Stimulated activated CD8-positive, alpha-beta memory T cell treated with anti-CD3 and anti-CD28 coated beads, Interleukin-7, amount 100 ng/mL, for 24 hours (primary cell): Measurements from ENCODE around the gene TMEM220.

Experiments
- DNase-seq: peaks from one replicate; pipeline ENCODE4 v3.0.0-alpha.2; 2020; ENCODE audit warnings: low read depth

The TMEM220 gene

DNA sequence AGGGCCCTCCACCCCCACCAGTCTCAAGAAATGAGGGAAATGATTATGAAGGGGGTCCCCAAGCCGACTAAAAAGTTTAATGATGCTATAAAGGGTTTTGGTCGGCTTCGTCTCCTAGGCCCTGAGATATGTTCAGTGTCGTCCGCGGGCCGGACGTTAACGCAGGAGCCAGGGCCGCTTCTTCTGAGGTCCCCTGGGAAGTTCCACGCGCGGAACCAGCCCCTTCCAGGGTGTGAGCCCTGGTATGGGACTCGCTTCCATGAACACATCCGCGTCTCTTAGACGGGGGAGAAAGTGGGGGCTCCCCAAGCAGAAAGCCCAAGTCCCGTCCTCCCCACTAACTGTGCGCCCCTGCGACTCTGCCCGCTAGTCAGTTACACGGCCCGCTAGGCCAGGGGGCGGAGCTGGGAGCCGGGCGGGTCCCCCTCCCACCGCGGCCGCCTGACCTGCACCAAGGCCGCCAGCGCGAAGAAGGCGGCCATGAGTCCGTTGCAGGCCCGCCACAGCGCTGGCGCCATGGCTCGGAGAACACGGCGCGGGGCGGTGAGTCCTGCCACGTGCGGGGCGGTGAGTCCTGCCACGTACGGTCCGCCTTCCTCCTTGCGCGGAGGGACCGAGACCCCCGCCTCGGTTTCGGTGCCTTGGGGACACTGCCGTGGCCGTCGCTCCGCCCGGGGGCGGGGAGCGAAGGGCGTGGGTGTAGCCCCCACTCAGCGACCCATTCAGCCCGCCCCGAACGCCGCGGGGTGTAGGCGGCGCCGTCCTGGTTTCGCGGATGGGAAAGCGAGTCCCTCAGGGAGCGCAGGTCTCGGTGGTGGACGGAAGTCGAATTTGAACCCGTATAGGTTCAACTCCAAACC lies at the start of gene TMEM220:
Gene TMEM220 (minus strand): TSS at position 690 of the 860 bp plus-strand sequence. CDS start 172 bp downstream, at position 518.
- no peak for DNase-seq

DNA sequence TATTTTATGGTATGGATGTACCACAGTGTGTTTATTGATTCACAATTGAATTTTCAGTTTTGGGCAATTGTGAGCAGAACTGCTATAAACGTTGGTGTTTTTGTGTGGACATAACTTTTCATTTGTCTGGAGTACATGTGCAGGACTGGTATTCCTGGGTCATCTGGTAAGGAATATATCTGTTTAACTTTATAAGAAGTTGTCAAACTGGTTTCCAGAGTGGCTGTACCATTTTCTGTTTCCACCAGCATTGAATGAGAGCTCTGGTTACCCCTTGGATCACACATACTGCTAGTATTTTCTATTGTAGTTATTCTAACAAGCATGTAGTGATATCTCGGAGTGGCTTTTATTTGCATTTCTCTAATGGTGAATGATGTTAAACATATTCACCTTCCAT lies 49.8 kb upstream of the TMEM220 start:
- no peak for DNase-seq

DNA sequence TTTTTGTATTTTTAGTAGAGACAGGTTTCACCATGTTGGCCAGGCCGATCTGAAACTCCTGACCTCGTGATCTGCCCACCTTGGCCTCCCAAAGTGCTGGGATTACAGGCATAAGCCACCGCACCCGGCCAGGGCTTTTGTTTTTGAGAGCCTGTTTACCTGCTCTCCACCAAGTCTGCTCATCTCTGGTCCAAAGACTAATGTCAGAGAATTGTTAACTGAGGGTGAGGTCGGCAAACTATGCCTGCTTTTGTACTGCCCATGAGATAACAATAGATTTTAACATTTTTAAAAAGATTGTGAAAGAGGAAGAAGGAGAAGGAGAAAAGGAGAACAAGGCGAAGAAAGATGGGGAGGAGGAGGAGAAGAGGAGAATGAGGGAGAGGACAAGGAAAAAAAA lies 48.1 kb upstream of the TMEM220 start:
- no peak for DNase-seq

- no peak for DNase-seq
Measured at GRCh38 chr17:10777131-10777807, 47.4 kb upstream of the TMEM220 start.

DNA sequence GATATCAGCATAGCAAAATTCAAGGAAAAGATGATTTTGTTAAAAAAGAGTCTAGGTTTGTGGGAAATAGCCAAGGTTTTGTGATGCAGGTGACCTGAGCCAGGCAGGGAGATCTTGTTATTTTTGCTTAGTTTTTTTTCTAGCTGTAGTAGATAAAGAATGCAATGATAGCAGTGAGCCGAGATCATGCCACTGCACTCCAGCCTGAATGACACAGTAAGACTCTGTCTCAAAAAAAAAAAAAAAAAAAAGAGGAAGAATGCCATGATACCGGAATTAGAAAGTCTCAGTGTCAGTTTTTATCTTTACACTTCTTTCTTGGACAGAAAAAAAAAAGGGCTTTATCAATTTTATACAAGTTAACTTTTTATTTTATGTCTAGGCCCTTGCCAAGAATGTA lies 46.6 kb upstream of the TMEM220 start:
- DNase-seq = no peak

GRCh38 chr17:10775740-10776356 lies 46.0 kb upstream of the TMEM220 start:
- no peak for DNase-seq

DNA sequence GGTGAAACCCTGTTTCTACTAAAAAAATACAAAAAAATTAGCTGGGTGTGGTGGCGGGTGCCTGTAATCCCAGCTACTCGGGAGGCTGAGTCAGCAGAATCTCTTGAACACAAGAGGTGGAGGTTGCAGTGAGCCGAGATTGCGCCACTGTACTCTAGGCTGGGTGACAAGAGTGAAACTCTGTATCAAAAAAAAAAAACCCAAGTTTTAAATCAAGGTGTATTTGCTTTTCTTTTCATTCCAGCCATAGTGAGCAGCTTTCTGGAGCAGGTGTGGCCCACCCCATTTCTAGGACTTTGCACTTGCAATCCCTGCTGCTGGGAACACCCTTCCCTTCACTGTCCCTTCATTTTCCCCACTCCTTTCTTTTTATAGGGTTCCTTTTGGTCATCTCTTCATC lies 45.2 kb upstream of the TMEM220 start:
- DNase-seq = no peak

DNA sequence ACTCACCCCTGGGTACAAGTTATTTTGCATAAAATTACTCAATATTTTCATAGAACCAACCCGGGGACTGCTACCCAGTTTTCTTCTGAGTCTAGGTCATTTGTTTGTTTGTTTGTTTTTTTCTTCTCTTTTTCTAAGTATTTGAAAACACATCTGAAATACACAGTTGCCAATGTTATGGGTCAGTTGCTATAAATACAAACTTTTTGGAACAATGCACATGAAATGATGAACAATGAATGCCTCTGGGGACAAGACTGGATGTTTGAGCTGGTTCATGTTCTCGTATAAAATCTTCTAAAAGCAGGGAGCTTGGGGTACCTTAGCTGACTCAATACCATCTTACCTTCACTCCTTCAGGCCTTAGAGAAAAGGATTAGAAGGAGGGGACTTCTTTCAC lies 43.6 kb upstream of the TMEM220 start:
- DNase-seq = no peak

DNA sequence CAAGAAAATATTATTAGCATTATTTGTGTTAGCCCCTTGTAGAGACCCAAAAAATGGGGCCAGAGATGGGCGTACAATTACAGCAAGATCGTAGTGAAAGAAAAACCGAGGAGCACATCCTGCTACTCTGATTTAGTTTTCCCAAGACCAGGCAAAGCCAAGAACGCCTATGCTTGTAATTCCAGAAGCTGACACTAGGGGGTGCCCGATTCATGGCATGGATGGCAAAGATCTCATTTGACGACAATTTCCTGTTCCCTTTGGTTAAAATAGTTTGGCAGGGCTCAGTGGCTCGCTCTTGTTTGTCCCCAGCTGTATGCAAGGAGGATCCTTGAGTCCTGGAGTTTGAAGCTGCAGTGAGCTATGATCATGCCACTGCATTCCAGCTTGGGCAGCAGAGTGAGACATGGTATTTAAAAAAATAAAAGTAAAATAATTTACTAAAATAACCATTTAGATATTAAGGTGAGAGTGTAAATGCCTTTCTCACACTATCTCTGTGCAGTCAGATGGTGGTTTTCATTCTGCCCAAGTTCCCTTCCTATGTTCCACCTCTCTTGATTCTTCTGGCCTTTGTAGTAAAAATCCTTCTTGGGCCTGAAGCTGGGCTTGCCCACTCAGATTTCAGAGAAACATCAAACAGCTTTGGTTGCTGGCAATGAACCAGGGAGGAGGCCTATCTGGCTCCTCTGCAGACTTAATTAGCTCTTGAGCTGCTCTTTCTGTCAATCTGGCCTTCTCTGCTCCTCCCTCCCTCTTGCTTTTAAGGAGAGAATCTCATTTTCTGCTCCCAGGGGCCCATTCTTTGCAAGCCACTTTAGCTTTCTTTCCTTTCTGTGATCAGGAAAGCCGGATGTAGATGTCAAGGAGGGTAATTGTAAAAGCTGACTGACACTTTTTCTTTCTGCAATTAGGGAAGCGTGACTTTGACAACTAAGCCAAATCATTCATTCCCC lies 42.9 kb upstream of the TMEM220 start:
- peak; percentile 2 for DNase-seq

DNA sequence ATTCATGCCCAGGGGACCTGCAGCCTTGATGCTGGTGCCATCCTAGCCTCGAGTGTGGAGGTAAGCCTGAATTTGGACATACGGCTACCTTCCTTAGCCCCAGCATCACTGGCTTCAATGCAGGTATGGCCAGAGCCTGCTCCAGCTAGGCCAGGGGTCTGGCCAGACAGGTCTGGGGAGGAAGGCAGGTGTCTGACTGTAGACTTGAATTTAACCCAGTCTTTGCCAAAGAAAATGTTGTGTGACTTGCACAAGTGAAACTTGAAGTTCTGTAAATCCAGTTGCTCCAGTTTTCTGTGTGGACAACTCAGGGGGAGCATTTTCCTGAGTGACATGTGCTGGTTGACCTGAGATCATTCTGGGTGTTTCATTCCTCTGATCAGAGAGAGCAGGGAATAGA lies 41.3 kb upstream of the TMEM220 start:
- DNase-seq = no peak

DNA sequence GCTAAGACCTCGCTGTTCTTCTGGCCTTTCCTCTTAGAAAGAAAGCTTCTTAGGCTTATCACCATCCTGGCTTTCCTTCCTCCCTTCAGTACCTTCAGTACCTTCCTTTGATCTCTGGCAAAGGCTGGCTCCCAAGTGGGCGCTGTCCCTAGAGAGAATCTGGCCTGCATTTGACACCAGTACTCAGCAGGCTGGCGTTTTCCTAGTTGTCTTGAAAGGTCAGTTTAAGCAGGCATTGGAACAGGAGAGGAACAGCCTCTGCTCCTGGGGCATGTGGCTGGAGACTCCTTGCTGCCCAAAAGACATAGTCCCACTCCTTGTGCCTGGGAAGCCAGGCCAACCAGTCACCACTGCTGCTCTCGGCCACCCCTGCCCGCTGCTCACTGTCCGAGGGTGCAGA lies 40.0 kb upstream of the TMEM220 start:
- DNase-seq = no peak

GRCh38 chr17:10768750-10769251 lies 39.0 kb upstream of the TMEM220 start:
- DNase-seq = no peak

DNA sequence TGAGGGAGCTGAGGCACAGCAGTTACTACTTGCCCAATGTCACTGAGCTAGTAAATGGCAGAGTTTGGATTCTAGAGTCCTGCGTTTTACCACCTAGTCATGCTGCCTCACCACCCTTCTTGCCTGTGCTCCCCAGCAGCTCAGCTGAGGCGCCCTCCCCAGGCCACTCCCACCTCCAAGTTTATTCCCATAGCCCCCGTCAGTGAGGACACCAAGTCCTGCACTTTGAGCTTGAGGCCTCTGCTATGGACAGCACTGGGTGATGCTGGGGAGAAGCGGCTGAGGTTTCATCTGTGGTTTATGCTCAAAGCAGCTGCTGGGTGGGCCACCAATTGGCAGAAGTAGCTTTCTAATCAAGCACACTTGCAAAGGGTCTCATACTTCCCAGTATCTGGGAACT lies 37.4 kb upstream of the TMEM220 start:
- no peak for DNase-seq

- no peak for DNase-seq
Measured at GRCh38 chr17:10762037-10762436, 32.2 kb upstream of the TMEM220 start.

DNA sequence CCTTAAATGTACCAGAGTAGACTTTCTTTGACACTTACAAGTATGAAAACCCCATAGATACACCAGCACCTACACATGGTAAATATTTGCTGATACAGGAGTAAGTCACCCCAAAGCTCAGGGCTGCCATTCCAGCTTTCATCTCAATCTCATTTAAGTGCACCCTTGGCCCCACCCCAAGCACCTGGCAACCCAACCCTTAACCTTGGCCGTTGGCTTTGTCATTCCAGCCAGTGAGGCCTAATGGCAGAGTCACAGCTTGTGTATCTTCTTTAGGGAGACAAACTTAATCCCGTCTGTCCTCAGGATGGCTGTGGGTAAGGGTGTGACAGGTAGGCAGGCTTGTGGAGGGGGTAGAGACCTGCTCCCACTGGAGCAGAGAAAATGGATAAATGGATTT lies 31.5 kb upstream of the TMEM220 start:
- no peak for DNase-seq

- DNase-seq = no peak
Measured at GRCh38 chr17:10758062-10758461, 28.2 kb upstream of the TMEM220 start.

GRCh38 chr17:10757647-10758046 lies 27.8 kb upstream of the TMEM220 start:
- no peak for DNase-seq

DNA sequence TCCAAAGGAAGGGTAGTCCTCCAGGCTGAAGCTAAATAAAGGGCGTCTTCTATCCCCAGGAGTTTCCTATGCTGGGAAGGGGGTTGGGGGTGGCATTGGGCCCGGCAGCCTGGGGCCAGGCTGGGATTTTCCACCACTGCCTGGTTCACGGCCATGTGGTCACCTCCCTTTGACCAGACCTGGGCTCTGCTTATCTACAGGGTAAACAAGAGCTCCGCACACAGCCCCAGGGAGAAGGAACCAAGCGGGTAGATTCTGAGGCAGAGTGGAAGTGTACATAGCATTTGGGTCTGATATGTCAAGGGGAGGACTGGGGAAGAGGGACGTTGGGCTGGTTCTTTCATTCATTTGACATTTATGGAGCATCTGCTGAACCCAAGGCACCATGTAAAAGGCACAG lies 27.2 kb upstream of the TMEM220 start:
- no peak for DNase-seq

DNA sequence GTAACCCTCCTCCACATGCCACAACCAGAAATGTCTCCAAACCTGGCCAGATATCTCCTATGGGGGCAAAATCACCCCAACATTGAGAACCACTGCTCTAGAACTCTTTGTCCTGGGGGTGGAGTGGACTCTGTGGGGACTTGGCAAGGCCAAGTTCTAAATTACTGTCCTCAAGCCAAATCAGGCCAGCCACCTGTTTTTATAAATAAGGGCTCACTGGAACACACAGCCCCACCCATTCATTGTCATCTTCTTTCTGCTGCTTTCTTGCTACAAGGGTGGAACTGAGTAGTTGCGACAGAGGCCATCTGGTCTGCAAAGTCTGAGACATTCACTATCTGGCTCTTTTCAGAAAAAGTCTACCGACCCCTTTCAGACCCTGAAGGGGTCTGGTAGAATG lies 26.8 kb upstream of the TMEM220 start:
- no peak for DNase-seq

- no peak for DNase-seq
Measured at GRCh38 chr17:10756185-10756584, 26.4 kb upstream of the TMEM220 start.

DNA sequence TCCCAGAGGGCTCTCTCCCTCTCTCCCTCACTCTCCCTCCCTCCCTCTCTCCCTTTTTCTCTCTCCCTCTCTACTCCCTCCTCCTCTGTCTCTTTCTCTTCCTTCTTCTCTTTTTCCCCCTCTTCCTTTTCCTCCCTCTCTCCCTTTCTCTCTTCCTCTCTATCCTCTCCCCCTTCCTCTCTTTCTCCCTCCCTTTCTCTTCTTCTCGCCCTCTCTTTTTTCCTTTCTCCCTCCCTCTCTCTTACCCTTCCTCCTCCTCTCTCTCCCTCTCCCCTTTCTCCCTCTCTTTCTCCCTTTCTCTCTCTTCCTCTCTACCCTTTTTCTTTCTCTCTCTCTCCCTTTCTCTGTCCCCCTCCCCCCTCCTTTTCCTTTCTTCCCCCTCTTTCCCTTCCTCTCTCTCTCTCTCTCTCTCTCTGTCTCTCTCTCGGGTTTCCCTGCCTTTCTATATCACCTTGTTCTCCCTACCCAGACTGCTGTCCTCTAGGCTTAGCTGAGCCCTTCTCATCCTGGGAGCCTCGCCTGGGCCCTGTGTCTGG lies 25.8 kb upstream of the TMEM220 start:
- no peak for DNase-seq
